HEK293 (cell line): ENCODE results near the gene NLRP9.

ENCODE experiments used
- CTCF ChIA-PET: fragments of 350-600 bp; formaldehyde crosslinking; extraction: SDS; loops from one replicate; lab custom pipeline; 2021; ENCODE audit warnings: antibody characterized with exemption; lab: Yijun Ruan, JAX
- POLR2A ChIA-PET: fragments of 300-600 bp; formaldehyde crosslinking; extraction: SDS; loops from one replicate; lab custom pipeline; 2020; ENCODE audit warnings: antibody characterized with exemption, inconsistent platforms; lab: Yijun Ruan, JAX
- H3K27ac ChIP-seq: fragments of 200-500 bp; sonication (Bioruptor generic); 2 replicates; pipeline ENCODE4 v1.5.1; 2014; ENCODE audit warnings: low read depth, low read length, control low read depth, inconsistent platforms; ENCODE audit errors: extremely low read depth
- H3K36me3 ChIP-seq, 2 experiments: fragments of 200-500 bp in 1 of 2; sonication (Bioruptor generic) in 1 of 2; 1 replicate in 1 of 2; 2 replicates in 1 of 2; pipeline ENCODE4 v1.5.1; 2014 to 2017; ENCODE audit warnings: inconsistent platforms in 2 of 2, low read length in 2 of 2; ENCODE audit not compliant: control insufficient read depth in 2 of 2, insufficient read depth in 1 of 2
- H3K4me1 ChIP-seq: fragments of 200-500 bp; sonication (Bioruptor generic); 2 replicates; pipeline ENCODE4 v1.5.1; 2014; ENCODE audit warnings: mild to moderate bottlenecking, low read length, inconsistent platforms; ENCODE audit not compliant: control insufficient read depth, insufficient read depth
- H3K4me3 ChIP-seq: 2 replicates; pipeline ENCODE4 v1.5.1; 2011; ENCODE audit warnings: low read depth, mild to moderate bottlenecking, control low read depth, low read length, moderate library complexity
- H3K9me3 ChIP-seq: fragments of 200-500 bp; sonication (Bioruptor generic); 2 replicates; pipeline ENCODE4 v1.5.1; 2014; ENCODE audit warnings: low read depth, low read length, inconsistent platforms; ENCODE audit not compliant: control insufficient read depth, insufficient read depth
- AEBP2 ChIP-seq: fragments of 450-650 bp; formaldehyde crosslinking; IDR thresholded peaks from 2 replicates; pipeline ENCODE4 v1.5.1; 2016; ENCODE audit warnings: missing biosample characterization, missing genetic modification characterization, borderline replicate concordance
- EGR2 ChIP-seq: fragments of 450-650 bp; formaldehyde crosslinking; IDR thresholded peaks from 2 replicates; pipeline ENCODE4 v1.5.1; 2016; ENCODE audit warnings: low read depth, missing biosample characterization, missing genetic modification characterization
- HOXC10 ChIP-seq: sonication (generic); formaldehyde crosslinking; IDR thresholded peaks from 2 replicates; pipeline ENCODE4 v1.8.1; 2023; ENCODE audit warnings: mild to moderate bottlenecking, missing genetic modification reagents
- PRDM2 ChIP-seq: fragments of 450-650 bp; formaldehyde crosslinking; IDR thresholded peaks from 2 replicates; pipeline ENCODE4 v1.5.1; 2016; ENCODE audit warnings: missing biosample characterization, missing genetic modification characterization, borderline replicate concordance
- SCRT1 ChIP-seq: fragments of 450-650 bp; formaldehyde crosslinking; IDR thresholded peaks from 2 replicates; pipeline ENCODE4 v1.5.1; 2016; ENCODE audit warnings: missing biosample characterization, missing genetic modification characterization, borderline replicate concordance
- ZBTB26 ChIP-seq: fragments of 450-650 bp; formaldehyde crosslinking; optimal IDR thresholded peaks from 2 replicates; pipeline ENCODE3; 2016; ENCODE audit warnings: missing biosample characterization, mild to moderate bottlenecking, missing genetic modification characterization
- ZBTB8A ChIP-seq: fragments of 450-650 bp; formaldehyde crosslinking; IDR thresholded peaks from 2 replicates; pipeline ENCODE4 v1.5.1; 2016; ENCODE audit warnings: missing biosample characterization, missing genetic modification characterization
- ZFP69B ChIP-seq: fragments of 450-650 bp; formaldehyde crosslinking; IDR thresholded peaks from 2 replicates; pipeline ENCODE4 v1.5.1; 2016; ENCODE audit warnings: missing biosample characterization, missing genetic modification characterization
- ZNF114 ChIP-seq: fragments of 450-650 bp; formaldehyde crosslinking; IDR thresholded peaks from 2 replicates; pipeline ENCODE4 v1.5.0; 2017; ENCODE audit warnings: missing biosample characterization, missing genetic modification characterization
- ZNF155 ChIP-seq: fragments of 450-650 bp; formaldehyde crosslinking; IDR thresholded peaks from 2 replicates; pipeline ENCODE4 v1.5.1; 2016; ENCODE audit warnings: missing biosample characterization, missing genetic modification characterization
- ZNF404 ChIP-seq: fragments of 450-650 bp; formaldehyde crosslinking; IDR thresholded peaks from 2 replicates; pipeline ENCODE4 v1.5.1; 2017; ENCODE audit warnings: missing biosample characterization, missing genetic modification characterization
- ZNF776 ChIP-seq: fragments of 450-650 bp; formaldehyde crosslinking; IDR thresholded peaks from 2 replicates; pipeline ENCODE4 v1.5.0; 2017; ENCODE audit warnings: missing biosample characterization, missing genetic modification characterization, borderline replicate concordance
- TF ChIP-seq, protein P1 (sequence below): fragments of 450-650 bp; formaldehyde crosslinking; IDR thresholded peaks from 2 replicates; pipeline ENCODE4 v1.5.1; 2016; ENCODE audit warnings: missing biosample characterization, missing genetic modification characterization
- TF ChIP-seq, protein P2 (sequence below): fragments of 450-650 bp; formaldehyde crosslinking; conservative IDR thresholded peaks from 2 replicates; pipeline ENCODE4 v1.5.1; 2016; ENCODE audit warnings: low read depth, missing biosample characterization, missing genetic modification characterization

Gene NLRP9

DNA sequence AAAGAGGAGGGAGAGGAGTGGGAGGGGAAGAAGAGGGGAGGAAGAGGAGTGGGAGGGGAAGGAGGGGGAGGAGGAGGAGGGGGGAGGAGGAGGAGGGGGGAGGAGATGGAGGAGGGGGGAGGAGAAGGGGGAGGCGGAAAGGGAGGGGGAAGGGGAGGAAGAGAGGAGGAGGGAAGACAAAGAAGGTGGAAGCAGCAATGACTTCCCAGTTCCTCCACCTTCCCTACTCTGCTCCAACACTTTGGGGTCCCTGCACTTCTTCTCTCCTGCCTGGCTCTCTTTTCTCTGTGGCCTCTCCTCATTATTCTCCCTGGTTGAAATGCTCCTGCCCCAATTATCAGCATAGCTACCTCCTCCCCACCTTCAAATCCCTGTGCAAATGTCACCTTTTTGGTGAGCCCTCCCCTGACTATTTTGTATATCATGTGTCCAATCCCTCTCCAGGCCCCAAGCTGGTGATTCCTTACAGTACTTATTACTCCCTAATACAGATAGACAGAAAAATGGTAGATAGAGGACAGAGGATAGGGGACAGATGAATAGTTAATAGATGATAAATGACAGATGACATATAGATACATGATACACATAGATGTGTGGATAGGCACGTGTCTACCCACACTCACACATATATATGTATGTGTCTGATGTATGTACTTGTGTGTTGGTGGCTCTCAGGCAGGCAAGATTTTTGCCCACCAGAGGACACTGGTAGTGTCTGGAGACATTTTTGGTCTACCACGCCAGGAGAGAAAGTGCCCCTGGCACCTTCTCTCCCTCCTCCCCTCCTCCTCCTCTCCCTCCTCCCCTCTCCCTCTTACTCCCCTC, 25.2 kb downstream of the NLRP9 start:
- CTCF ChIA-PET = no interaction called here
- no peak for TF ChIP-seq ZFP69B (tag by site-specific recombination)
- TF ChIP-seq, protein P1, sequence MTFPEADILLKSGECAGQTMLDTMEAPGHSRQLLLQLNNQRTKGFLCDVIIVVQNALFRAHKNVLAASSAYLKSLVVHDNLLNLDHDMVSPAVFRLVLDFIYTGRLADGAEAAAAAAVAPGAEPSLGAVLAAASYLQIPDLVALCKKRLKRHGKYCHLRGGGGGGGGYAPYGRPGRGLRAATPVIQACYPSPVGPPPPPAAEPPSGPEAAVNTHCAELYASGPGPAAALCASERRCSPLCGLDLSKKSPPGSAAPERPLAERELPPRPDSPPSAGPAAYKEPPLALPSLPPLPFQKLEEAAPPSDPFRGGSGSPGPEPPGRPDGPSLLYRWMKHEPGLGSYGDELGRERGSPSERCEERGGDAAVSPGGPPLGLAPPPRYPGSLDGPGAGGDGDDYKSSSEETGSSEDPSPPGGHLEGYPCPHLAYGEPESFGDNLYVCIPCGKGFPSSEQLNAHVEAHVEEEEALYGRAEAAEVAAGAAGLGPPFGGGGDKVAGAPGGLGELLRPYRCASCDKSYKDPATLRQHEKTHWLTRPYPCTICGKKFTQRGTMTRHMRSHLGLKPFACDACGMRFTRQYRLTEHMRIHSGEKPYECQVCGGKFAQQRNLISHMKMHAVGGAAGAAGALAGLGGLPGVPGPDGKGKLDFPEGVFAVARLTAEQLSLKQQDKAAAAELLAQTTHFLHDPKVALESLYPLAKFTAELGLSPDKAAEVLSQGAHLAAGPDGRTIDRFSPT (tag by site-specific recombination) = no peak
- TF ChIP-seq ZNF155 (tag by site-specific recombination) = no peak
- no peak for TF ChIP-seq ZNF776 (tag by site-specific recombination)
- TF ChIP-seq ZBTB26 (tag by site-specific recombination) = no peak
- no peak for TF ChIP-seq ZNF114 (tag by site-specific recombination)
- no peak for TF ChIP-seq HOXC10 (CRISPR knock-in tag)
- TF ChIP-seq, protein P2, sequence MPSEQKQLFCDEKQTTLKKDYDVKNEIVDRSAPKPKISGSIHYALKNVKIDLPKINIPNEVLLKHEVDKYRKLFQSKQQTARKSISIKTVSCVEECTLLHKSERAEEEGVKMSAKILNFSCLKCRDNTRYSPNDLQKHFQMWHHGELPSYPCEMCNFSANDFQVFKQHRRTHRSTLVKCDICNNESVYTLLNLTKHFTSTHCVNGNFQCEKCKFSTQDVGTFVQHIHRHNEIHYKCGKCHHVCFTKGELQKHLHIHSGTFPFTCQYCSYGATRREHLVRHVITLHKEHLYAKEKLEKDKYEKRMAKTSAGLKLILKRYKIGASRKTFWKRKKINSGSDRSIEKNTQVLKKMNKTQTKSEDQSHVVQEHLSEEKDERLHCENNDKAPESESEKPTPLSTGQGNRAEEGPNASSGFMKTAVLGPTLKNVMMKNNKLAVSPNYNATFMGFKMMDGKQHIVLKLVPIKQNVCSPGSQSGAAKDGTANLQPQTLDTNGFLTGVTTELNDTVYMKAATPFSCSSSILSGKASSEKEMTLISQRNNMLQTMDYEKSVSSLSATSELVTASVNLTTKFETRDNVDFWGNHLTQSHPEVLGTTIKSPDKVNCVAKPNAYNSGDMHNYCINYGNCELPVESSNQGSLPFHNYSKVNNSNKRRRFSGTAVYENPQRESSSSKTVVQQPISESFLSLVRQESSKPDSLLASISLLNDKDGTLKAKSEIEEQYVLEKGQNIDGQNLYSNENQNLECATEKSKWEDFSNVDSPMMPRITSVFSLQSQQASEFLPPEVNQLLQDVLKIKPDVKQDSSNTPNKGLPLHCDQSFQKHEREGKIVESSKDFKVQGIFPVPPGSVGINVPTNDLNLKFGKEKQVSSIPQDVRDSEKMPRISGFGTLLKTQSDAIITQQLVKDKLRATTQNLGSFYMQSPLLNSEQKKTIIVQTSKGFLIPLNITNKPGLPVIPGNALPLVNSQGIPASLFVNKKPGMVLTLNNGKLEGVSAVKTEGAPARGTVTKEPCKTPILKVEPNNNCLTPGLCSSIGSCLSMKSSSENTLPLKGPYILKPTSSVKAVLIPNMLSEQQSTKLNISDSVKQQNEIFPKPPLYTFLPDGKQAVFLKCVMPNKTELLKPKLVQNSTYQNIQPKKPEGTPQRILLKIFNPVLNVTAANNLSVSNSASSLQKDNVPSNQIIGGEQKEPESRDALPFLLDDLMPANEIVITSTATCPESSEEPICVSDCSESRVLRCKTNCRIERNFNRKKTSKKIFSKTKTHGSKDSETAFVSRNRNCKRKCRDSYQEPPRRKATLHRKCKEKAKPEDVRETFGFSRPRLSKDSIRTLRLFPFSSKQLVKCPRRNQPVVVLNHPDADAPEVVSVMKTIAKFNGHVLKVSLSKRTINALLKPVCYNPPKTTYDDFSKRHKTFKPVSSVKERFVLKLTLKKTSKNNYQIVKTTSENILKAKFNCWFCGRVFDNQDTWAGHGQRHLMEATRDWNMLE = no peak
- TF ChIP-seq SCRT1 (tag by site-specific recombination) = no peak
- no peak for TF ChIP-seq ZBTB8A (tag by site-specific recombination)
- no peaks in the 10 kb centered on the region for H3K9me3 ChIP-seq

DNA sequence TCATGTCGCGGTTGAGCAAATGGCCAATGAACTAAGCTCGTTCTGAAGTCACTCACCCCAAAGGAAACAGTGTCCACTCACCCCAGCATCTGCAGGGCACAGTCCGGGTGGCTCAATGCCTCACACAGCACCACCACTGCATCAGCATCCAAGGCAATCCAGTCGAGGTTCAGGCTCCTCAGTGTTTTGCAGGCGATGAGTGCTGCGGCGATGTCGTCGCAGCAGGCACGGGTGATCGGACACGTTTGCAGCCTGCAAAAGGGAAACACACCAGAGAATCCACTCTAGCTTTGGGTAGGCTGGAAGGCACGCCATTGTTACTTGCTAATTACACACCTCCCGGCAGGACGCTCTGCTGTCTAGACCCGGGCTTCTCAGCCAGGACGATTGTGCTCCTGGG, 26.5 kb downstream of the NLRP9 start:
- ChIA-PET CTCF (interaction anchor here (0.6 kb wide), 1 partner anchor 1273 kb away, joined by 3 read pairs; no protein-coding TSS in a partner anchor), POLR2A (no interaction called here)
- Histone ChIP-seq H3K4me3 (no peak overlapping the region), H3K9me3 (no peaks in the 10 kb centered on the region), H3K36me3 (no peaks in the 10 kb centered on the region), H3K27ac (no peak overlapping the region), H3K4me1 (no peaks in the 10 kb centered on the region)
- TF ChIP-seq EGR2 (tag by site-specific recombination) = no peak
- no peak for TF ChIP-seq PRDM2 (tag by site-specific recombination)
- TF ChIP-seq AEBP2 (tag by site-specific recombination) = no peak
- no peak for TF ChIP-seq ZNF404 (tag by site-specific recombination)

More for the DNA sequence above, 25.2 kb downstream of the NLRP9 start:
- H3K4me3 ChIP-seq = no peak overlapping the region
- no peaks in the 10 kb centered on the region for H3K4me1 ChIP-seq
- H3K36me3 ChIP-seq = no peaks in the 10 kb centered on the region
- POLR2A ChIA-PET = no interaction called here
- H3K27ac ChIP-seq = no peak overlapping the region
